GM19468 (cell line): ENCODE results near the gene STUB1.

ENCODE experiments used
- ATAC-seq: cut with Tn5 transposase; IDR thresholded peaks from one replicate; pipeline ENCODE4 v1.9.1; 2021; ENCODE audit warnings: mild to moderate bottlenecking, moderate library complexity, moderate number of reproducible peaks; ENCODE audit not compliant: unreplicated experiment; ENCODE audit errors: extremely low read depth

STUB1 gene

DNA sequence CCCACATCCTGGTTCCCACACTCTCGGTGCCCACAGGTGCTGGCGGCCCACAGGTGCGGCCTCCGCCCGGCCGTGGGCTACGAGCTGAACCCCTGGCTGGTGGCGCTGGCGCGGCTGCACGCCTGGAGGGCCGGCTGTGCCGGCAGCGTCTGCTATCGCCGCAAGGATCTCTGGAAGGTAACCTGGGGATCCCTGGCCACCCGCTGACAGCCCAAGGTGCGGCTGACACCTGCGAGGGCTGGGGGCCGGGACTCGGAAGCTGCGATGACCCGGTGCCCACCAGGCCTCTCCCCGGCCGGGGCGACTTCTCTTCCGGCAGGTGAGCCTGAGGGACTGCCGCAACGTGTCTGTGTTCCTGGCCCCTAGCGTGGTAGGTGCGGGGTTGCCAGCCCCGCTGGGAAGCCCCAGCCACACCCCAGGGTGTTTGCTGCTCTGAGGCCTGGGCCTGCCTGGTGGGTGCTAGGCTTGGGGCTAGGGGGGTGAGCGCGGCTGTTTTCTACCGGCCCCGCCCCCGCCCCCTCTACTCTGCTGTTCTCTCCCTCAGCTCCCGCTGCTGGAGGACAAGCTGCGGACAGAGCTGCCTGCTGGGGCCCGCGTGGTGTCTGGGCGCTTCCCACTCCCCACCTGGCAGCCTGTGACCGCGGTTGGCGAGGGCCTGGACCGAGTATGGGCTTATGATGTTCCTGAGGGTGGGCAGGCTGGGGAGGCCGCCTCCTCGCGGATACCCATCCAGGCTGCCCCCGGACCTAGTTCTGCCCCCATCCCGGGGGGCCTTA is 41.7 kb downstream of the STUB1 start:
- no peak for ATAC-seq

DNA sequence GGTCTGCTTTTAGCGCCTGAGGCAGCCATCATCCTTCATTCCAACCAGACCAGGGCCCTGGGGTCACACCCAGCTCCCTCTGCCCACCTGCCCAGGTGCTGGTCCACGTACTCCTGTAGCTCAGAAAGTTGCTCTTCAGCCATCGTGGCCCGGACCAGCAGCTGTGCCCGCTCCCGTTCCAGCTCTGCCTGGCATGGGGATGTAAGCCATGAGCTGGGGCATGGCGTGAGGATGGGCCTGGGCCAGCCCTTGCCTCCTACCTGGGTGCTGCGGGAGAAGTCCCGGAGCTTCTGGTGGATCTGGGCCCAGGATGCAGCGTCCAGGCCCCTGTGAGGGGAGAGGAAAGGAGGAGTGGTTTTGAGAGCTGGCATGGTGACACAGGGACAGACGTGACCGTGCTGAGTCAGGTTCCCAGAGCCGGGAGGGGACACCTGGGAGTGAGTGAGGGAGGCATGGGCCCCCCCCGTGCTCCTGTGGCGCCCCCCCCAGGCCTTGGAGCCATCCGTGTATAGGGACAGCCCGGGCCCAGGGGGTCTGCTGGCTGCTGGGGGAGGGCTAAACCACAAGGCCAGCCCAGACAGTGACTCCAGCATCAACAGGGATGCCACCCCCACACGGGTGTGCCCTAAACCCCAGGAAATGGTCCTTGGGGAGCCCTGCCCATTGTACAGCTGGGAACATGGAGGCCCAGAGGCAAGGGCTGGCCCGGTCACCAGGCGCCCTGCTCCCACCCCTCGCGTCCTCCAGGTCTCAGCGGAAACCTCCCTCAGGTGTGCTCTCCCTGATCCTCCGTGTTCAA is 42.8 kb downstream of the STUB1 start:
- no peak for ATAC-seq

DNA sequence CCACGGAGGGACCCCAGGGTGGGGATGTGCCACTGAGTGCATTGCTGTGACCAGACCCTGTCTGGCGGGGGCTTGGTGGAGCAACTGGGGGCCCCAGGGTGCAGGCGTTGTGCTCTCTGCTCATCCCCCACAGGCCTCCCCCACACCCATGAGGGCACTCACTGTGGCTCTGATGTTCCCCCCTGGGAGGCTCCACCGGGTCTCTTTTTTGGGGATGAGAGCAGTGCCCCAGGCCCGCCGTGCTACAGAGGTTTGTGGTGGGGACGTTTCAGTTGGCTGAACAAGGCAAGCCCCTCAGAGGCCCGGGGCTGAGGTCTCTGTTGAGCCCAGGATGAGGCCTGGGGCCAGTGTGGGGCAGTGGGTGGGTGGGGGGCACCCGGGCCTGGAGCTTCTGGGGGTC is 43.5 kb downstream of the STUB1 start:
- ATAC-seq, result no peak

DNA sequence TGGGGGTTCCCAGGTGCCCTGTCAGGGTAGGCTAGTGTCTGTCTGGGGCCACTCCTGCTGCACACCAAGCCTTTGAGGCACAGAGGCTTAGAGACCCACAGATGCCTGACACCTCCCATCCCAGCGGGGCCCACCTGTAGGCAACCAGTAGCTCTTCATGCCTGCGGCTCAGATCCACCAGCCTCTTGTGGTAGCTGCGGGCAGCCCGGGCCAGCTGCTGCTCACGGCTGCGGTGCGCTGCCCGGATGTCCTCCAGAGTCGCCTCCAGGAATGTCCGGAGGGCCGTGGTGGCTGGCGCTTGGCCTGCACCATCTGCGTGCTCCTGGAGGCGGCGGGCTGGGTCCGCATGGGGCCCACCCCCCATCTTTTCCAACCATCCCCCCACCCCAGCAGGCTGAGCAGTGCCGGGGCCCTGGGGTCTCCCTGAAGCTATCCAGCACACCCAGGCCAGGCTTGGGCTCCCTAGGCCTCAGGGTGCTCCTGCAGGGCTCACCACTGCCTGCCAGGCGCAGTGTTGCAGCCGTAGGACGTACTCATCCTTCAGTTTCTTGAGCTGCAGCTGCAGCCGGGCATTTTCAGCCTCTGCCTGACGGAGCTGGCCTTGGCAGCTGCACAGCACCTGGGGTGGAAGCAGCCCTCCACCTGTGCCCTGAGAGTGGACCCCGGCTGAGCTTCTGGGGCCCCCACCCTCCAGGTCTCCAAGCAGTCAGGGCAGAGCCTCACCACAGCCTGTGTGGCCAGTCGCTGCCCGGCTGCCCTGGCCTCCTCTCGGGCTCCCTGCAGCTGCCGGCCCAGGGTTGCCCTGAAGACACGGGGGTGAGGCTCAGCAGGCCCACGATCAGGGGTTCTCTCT is 44.2 kb downstream of the STUB1 start:
- ATAC-seq, result no peak

DNA sequence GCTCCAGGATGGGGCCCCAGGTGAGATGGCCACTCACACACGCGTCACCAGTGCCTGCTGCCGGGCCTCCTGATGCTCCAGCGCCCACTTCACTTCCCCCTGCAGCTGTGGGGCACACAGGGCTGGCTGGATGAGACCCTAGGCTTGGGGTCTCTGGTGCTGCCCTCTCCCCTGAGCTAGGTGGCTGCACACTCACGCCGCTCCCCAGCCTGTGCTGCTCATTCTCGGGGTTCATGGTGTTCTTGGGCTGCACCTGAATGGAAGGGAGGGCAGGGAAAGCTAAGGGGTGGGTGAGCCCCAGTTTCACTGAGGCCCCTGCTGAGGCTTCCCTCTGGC is 44.8 kb downstream of the STUB1 start:
- ATAC-seq, result no peak

DNA sequence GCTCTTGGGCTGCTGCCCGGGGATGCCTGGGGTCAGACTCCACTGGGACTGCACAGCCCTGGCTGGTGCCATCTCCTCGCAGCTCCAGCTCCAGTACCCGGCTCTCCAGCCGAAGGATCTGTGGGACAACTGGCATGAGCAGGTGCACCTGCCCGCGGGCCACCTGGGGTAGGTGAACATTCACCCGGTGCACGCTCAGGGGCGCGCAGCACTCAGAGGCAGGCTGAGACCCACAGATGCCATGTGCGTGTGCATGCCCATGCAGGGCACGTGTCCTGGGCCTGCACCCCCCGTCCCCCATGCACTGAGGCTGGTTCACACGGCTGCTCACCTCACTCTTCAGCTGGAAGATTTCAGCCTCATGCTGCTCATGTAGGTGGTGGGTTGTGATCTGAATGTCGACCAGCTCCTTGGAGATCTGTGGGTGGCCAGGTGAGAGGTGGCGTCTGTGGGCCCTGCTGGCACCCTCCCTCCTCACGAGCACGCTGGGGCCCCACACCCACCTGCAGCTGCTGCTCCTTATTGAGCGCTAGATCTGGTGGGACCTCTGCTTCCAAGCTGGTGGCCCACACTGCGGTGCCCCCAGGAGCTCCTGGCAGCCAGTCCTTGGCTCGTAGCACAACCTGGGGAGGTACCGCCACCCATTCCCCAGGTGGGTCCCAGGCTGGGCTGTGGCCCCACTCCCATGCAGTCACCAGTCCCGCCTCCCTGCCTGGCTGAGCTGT is 45.4 kb downstream of the STUB1 start:
- ATAC-seq, result no peak

DNA sequence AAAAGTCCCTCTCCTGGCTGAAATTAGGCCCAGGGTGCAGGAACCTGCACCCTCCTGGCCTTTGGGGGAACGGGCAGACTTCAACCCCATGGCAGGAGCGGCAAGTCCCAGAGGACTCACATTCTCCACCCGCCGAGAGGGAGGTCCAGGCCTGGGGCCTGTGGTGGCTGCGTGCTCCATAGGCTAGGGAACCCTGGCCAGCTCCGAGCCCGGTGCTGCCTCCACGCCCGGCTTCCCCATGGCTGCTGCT is 45.9 kb downstream of the STUB1 start:
- ATAC-seq, result no peak

DNA sequence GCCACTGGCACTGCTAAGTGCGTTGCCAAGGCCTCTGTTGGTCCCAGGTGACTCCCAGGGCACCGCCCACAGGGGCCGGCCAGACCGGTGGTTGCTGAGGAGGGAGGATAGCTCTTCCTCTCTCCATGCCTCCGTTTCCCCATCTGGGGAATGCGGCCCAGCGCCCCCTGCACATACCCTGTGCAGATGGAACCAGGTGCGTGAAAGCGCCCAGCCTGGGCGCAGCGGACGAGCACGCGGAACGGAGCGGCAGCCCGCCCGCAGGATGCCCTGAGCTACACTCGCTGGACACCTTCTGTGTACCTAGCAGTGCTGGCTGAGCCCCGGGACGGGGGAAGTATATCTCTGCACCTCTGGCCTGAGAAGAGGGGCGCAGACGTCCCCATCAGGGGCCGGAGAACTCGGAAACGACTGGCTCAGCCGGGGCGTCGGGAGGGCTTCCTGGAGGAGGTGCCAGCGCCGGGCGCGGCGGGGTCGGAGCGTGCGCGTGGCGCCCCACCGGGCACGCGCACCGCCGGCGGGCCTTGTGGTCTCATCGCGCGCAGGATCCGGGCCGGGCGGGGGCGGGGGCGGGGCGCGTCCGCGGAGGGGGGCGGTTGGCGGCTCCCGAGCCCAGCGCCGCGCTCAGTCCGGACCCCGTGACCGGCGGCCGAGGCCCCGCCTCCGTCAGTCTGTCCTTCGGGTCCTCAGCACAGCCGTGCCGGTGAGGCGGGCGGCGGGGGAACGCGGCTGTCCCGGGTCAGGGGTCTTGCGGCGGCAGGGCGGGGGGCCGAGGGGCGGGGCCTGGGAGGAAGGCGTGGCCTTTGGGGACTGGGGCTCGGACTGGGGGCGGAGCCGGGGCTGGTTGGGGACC is 46.5 kb downstream of the STUB1 start, which contains the start of the genes CCDC78 and HAGHL:
TSS of gene CCDC78 (minus strand) at position 6 of the 853 bp plus-strand sequence. CDS start 76 bp downstream, outside the sequence.
TSS of gene HAGHL (plus strand) at position 669 of the 853 bp plus-strand sequence. CDS start 404 bp downstream, outside the sequence.
- ATAC-seq, result no peak

DNA sequence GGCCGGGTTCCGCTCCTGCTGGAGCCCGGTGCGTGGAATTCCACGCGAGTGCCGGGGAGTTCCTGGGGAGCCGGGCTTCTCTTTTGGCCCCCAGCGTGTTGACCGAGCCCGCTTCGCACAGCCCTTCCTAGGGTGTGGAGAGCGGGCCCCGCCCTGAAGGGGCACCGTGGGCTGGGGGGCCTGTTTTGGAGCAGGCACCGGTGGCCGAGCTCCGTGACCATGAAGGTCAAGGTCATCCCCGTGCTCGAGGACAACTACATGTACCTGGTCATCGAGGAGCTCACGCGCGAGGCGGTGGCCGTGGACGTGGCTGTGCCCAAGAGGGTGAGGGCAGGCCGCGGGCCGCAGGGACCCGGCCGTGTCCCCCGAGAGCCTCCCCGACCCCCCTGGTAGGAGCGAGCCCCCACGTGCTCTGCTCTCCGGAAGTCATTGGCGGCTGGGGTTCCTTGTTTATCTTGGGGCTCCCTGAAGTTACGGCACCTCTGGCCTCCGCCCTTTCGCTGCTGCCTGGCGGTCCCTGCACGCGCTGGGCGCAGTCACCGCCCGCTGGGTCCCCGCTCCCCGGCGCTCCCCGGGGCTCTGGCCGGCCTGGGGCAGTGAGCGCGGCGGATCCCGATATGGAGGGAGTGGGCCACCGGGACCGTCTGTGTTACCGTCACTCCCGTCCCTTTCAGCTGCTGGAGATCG is 47.2 kb downstream of the STUB1 start:
- no peak for ATAC-seq

DNA sequence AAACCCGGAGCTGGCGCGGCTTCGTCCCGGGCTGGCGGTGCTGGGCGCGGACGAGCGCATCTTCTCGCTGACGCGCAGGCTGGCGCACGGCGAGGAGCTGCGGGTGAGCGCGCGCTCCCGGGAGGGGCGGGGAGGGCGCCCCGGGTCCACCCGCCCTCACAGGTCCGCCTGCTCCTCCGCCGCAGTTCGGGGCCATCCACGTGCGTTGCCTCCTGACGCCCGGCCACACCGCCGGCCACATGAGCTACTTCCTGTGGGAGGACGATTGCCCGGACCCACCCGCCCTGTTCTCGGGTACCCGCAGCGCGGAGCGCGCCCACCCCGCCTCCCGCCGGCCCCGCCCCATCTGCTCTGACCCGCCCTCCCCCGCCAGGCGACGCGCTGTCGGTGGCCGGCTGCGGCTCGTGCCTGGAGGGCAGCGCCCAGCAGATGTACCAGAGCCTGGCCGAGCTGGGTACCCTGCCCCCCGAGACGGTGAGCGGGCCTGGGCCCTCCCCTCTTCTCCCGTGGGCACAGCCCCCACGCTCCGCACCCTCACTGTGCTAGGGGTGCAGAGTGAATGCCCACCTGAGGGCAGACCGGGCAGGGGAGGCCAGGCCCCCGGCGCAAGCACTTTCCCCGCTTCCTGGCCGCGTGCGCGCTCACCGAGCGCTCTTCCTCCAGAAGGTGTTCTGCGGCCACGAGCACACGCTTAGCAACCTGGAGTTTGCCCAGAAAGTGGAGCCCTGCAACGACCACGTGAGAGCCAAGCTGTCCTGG is 48.1 kb downstream of the STUB1 start:
- no peak for ATAC-seq

DNA sequence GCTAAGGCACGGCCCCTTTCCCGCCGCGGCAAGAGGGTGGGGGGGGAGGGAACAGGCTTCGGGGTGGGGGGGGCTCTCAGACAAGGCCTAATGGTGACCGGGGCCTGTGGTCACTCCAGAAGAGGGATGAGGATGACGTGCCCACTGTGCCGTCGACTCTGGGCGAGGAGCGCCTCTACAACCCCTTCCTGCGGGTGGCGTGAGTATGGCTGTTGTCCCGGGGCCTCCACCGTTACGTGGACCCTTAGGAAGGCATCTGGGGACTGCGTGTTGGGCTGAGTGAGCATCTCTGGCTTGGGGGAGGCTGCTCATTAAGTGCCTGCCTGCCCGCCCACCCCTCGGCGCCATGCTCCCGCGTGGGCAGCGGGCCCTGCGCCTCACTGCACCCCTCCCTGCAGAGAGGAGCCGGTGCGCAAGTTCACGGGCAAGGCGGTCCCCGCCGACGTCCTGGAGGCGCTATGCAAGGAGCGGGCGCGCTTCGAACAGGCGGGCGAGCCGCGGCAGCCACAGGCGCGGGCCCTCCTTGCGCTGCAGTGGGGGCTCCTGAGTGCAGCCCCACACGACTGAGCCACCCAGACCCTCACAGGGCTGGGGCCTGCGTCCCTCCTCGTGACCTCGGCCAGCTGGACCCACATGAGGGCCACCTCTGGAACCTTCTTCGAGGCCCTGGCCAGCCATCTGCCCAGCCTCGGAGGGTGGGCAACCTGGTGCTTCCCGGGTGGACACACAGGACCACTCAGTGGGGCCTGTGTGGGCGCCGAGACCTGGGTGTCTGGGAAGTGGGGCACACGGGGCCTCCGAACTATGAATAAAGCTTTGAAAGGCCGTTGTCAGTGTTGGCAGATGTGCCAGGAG is 48.9 kb downstream of the STUB1 start:
- no peak for ATAC-seq

DNA sequence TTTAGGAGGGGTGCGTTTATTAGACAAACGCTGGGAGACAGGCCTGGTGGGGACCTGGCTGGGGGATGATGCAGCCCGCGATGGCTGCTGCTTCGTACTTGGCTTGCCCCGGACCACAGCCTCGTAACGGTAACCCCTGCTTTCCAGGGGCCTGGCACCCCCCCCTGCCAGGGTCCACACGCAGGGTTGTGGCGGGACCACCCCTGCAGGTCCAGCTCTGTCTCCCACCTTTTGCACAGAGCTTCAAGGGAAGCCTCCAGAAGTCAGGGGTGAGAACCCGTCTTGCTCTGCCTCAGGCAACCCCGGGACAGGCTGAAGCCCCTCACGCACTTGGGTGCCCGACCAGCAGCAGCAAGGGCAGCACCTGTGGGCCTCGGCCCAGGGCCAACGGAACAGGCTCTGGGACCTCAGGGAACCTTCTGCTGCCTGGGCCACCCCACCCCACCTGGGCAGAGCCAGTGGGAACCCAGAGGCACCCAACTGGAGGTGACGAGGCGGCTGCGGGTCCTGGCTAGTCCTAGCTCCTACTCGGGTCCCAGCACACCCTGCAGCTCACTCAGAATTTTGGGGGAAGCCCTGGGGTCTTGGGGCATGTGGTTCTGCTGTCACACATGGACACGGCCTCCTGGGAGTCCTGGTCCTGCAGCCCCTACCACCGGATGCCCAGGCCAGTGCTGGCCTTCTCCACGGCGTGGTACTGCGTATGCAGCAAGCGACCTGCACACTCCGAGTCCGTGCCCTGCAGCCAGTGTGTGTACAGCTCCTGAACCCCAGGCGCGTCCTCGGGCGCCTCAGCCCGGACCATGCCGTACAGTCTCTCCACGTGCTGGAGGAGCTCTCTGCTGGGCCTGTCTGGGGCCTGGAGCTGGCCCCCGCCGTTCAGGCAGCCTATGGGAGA is 49.8 kb downstream of the STUB1 start:
- no peak for ATAC-seq

DNA sequence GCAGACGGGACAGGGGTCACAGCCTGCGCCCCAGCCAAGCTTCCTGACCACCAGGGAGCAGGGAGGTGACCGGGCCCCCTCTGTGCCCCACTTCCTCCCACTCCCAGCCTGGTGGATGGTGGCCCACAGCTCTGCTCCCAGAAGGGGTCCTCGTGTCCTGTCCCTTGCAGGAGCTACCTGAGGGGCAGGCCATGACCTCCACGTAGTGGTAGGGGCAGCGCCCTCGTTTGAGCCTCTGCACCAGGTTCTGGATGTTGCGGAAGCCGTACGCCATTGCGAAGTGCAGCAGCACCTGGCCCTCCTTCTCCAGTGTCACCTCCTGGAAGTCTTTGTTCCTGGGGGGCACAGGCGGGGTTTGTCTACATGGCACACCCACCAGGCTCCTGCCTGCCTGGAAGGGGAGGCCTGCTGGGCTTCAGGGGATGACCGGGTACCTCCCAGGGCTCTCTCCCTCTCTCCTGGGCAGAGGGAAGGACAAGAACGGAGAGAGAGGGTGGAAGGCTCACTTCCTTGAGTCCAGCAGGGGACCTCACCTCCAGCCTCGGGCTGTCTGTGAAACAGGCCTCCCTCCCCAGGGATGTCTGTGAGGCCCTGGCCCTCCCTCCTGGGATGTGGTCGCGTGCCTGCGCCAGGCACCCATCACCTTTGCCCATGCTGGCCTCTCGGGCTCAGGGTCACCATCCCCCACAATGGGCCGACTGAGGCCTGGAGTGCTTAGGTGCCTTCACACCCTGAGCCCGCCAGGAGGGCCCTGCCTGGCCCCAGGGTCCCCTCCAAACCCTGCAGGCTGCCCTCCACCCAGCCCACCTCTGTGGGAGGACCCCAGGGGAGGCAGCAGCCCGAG is 50.7 kb downstream of the STUB1 start:
- no peak for ATAC-seq

DNA sequence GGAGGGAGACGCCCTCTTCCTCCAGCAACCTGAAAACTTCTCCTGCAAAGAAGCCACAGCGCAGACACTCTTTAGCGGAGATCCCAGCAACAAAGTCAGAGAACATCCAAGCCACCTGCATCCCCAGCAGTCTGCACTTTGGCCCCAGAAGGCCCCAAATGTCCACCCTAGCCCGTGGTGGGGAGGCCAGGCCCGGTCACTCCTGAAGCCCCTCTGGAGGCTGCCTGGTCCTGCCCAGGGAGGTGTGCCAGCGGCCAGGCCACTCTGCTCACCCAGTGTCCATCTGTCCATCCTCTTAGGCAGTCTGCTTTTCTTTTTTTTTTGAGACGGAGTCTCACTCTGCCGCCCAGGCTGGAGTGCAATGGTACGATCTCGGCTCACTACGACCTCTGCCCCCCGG is 52.1 kb downstream of the STUB1 start:
- ATAC-seq, result no peak
